Choroid plexus epithelial cell (primary cell): ENCODE results near the gene ARHGAP1.

Experiments used
- DNase-seq: peaks from one replicate; pipeline ENCODE4 v3.0.0-alpha.2; 2010; ENCODE audit warnings: low read depth
- H3K4me3 ChIP-seq: 2 replicates; pipeline ENCODE4 v1.5.1; 2011; ENCODE audit warnings: low read depth, mild to moderate bottlenecking, control low read depth, low read length, moderate library complexity
- CTCF ChIP-seq: conservative IDR thresholded peaks from 2 replicates; pipeline ENCODE4 v1.5.1; 2011; ENCODE audit warnings: low read depth, mild to moderate bottlenecking, control low read depth, inconsistent platforms, low read length, moderate library complexity

The ARHGAP1 gene

GRCh38 chr11:46641639-46642038, 58.8 kb downstream of the ARHGAP1 start:
- TF ChIP-seq CTCF = no peak
- DNase-seq = no peak
- no peak overlapping the region for H3K4me3 ChIP-seq

GRCh38 chr11:46640036-46640788, 60.2 kb downstream of the ARHGAP1 start:
- no peak for TF ChIP-seq CTCF
- DNase-seq = no peak
- no peak overlapping the region for H3K4me3 ChIP-seq

GRCh38 chr11:46639197-46639839, 61.1 kb downstream of the ARHGAP1 start:
- H3K4me3 ChIP-seq = no peak overlapping the region
- TF ChIP-seq CTCF = no peak
- DNase-seq = peak; percentile 42

GRCh38 chr11:46637546-46637945, 62.9 kb downstream of the ARHGAP1 start:
- H3K4me3 ChIP-seq = no peak overlapping the region
- DNase-seq = no peak
- no peak for TF ChIP-seq CTCF

- no peak overlapping the region for H3K4me3 ChIP-seq
- DNase-seq = no peak
- no peak for TF ChIP-seq CTCF
Measured at GRCh38 chr11:46635557-46636139, 64.8 kb downstream of the ARHGAP1 start.

- no peak overlapping the region for H3K4me3 ChIP-seq
- TF ChIP-seq CTCF = no peak
- DNase-seq = no peak
Measured at GRCh38 chr11:46633291-46634217, 66.9 kb downstream of the ARHGAP1 start.
